ENCODE measurements around the gene IGF2R. TPM values are rescaled to one million over a fixed set of nuclear protein-coding genes. Genes with fewer than 3 reads are reported as not detected.

IGF2R gene
- total RNA-seq, 1 donor from 2014 or later = 105 TPM

DNA sequence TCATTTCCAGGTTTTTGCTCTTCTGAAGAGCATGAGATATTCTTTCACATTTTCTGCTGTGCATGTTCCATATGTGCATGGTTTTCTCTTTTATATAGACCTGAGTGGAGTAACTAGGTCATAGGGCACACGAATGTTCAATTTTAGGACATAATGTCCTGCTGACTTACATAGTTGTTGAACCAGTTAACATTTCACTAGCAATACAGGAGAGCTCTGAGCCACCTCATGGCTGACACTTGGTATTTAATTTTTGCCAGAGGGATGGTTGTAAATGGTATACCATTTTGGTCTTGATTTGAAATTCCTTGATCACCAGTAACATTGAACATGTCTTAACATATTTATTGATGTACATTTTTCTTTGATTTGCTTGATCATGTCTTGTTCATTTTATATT, 38.3 kb downstream of the IGF2R start:
- TF ChIP-seq, protein P1, sequence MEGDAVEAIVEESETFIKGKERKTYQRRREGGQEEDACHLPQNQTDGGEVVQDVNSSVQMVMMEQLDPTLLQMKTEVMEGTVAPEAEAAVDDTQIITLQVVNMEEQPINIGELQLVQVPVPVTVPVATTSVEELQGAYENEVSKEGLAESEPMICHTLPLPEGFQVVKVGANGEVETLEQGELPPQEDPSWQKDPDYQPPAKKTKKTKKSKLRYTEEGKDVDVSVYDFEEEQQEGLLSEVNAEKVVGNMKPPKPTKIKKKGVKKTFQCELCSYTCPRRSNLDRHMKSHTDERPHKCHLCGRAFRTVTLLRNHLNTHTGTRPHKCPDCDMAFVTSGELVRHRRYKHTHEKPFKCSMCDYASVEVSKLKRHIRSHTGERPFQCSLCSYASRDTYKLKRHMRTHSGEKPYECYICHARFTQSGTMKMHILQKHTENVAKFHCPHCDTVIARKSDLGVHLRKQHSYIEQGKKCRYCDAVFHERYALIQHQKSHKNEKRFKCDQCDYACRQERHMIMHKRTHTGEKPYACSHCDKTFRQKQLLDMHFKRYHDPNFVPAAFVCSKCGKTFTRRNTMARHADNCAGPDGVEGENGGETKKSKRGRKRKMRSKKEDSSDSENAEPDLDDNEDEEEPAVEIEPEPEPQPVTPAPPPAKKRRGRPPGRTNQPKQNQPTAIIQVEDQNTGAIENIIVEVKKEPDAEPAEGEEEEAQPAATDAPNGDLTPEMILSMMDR (IDR thresholded peaks at IDR 0.05; ENCODE audit: partially characterized antibody, unreplicated experiment) = no peak
- Mint-ChIP-seq H3K9me3 (ENCODE audit: unreplicated experiment) (peaks cover 7% of the 10 kb centered on the region), H3K4me3 (ENCODE audit: unreplicated experiment) (no peak overlapping the region), H3K36me3 (ENCODE audit: unreplicated experiment) (peaks cover 13% of the 10 kb centered on the region), H3K27me3 (ENCODE audit: unreplicated experiment) (peaks cover 8% of the 10 kb centered on the region), H3K4me1 (ENCODE audit: low read depth, unreplicated experiment) (no peaks in the 10 kb centered on the region), H3K27ac (ENCODE audit: unreplicated experiment) (no peak overlapping the region)
- no peak for DNase-seq

DNA sequence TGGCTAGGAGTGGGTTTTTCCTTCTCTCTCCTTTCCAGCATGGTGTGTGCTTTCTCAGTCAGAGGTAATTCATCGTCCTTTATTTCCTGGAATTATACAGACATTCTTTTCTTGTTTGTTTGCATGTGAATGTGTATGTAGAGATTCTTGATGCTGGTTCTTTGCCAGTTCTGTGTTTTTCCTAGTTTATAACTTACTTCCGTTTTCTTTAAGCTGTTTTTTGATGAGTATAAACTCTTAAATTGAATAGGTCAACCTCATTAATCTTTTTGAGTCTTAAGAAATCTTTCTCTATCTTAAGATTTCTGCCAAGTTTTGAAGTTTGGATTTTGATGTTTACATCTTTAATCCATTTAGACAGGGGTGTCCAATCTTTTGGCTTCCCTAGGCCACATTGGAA, 38.7 kb downstream of the IGF2R start:
- Mint-ChIP-seq H3K36me3 (ENCODE audit: unreplicated experiment) (peaks cover 14% of the 10 kb centered on the region), H3K27ac (ENCODE audit: unreplicated experiment) (no peak overlapping the region), H3K4me1 (ENCODE audit: low read depth, unreplicated experiment) (no peaks in the 10 kb centered on the region), H3K4me3 (ENCODE audit: unreplicated experiment) (no peak overlapping the region), H3K9me3 (ENCODE audit: unreplicated experiment) (peaks cover 7% of the 10 kb centered on the region), H3K27me3 (ENCODE audit: unreplicated experiment) (peaks cover 8% of the 10 kb centered on the region)
- DNase-seq = no peak
- TF ChIP-seq, protein P1 (IDR thresholded peaks at IDR 0.05; ENCODE audit: partially characterized antibody, unreplicated experiment) = no peak

DNA sequence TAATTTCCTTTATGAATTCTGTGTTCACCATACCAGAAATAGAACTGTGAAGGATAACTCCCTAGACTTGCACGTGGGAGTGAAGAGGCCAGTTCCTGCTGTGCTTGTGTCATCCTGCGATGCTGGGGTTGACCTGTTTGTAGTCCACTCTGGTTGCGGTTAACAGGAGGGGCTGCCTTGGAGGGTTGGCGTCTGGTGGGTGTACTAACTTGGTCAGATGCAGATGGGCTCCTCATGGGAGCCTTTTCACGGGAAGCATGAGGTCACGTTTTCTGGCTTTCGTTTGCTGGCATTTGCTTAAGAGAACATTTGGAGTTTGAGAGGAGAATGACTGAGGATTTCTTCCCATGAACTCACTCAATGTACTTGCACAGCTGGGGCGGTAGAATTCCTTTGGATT, 41.2 kb downstream of the IGF2R start:
- H3K27me3 Mint-ChIP-seq (ENCODE audit: unreplicated experiment) = peaks cover 2% of the 10 kb centered on the region
- H3K27ac Mint-ChIP-seq (ENCODE audit: unreplicated experiment) = no peak overlapping the region
- no peak overlapping the region for H3K4me3 Mint-ChIP-seq (ENCODE audit: unreplicated experiment)
- no peaks in the 10 kb centered on the region for H3K4me1 Mint-ChIP-seq (ENCODE audit: low read depth, unreplicated experiment)
- TF ChIP-seq, protein P1 (IDR thresholded peaks at IDR 0.05; ENCODE audit: partially characterized antibody, unreplicated experiment) = no peak
- DNase-seq = no peak
- peaks cover 6% of the 10 kb centered on the region for H3K36me3 Mint-ChIP-seq (ENCODE audit: unreplicated experiment)
- H3K9me3 Mint-ChIP-seq (ENCODE audit: unreplicated experiment) = peaks cover 3% of the 10 kb centered on the region

DNA sequence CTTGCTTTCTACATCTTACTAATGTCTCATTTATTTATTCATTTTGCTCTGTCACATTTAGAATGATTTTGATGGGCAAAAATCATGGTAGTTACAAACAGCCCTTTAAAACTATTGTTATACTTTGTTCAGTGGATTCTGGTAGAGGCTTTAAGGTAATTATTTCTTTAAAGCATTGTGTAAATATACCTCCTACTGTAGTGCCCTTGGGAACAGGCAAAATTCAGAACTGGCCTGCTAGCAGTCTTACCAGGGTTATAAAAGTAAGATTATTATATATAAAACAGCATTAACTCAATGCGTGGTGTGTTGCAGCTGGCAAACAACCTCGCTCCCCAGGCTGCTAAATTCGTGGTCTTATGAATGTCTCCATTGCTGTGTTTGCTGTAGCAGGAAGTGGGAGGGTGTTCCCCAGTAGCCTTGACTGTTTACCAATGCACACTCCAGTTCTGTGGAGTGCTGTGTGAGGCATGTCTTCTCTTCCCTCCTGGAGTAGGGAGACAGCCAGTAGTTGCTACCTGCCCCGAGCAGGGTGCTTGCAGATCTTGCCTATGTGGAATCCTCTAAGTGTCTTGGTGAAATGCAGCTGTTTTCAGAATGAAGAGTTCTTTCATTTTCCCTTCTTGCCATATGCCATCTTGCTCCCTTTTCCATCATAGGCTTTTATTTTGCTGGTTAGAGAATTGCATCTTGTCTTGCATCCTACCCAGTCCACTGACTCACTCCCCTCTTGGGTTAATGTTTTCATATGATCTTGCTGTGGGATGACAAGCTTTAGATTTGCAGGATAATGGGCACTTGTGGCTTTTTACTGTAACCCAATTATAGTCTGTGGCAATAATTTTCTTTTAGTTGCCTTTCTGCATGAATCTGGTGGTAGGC, 45.3 kb downstream of the IGF2R start:
- no peak for DNase-seq
- Mint-ChIP-seq H3K4me3 (ENCODE audit: unreplicated experiment) (no peak overlapping the region), H3K27ac (ENCODE audit: unreplicated experiment) (no peak overlapping the region), H3K27me3 (ENCODE audit: unreplicated experiment) (peaks cover 2% of the 10 kb centered on the region), H3K9me3 (ENCODE audit: unreplicated experiment) (no peaks in the 10 kb centered on the region), H3K36me3 (ENCODE audit: unreplicated experiment) (peaks cover 10% of the 10 kb centered on the region), H3K4me1 (ENCODE audit: low read depth, unreplicated experiment) (no peaks in the 10 kb centered on the region)
- TF ChIP-seq, protein P1 (IDR thresholded peaks at IDR 0.05; ENCODE audit: partially characterized antibody, unreplicated experiment) = no peak

DNA sequence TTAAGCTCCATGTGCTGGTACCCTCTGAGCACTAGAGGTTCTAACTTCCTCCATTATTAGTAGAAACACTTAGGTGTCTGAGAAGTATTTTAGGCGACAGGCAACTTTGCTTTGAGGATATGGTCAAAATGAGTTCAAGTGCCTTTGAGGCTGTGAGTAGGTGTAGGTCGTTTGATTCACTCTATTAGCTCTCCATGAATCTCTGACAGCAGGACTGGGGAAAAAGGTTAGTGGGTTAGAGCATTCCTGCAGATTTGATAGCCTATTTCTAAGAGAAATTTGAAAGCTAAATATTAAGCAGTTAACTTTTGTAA, 45.9 kb downstream of the IGF2R start:
- TF ChIP-seq, protein P1 (IDR thresholded peaks at IDR 0.05; ENCODE audit: partially characterized antibody, unreplicated experiment) = no peak
- no peak overlapping the region for H3K27ac Mint-ChIP-seq (ENCODE audit: unreplicated experiment)
- H3K27me3 Mint-ChIP-seq (ENCODE audit: unreplicated experiment) = peaks cover 2% of the 10 kb centered on the region
- no peaks in the 10 kb centered on the region for H3K4me1 Mint-ChIP-seq (ENCODE audit: low read depth, unreplicated experiment)
- H3K9me3 Mint-ChIP-seq (ENCODE audit: unreplicated experiment) = no peaks in the 10 kb centered on the region
- no peak overlapping the region for H3K4me3 Mint-ChIP-seq (ENCODE audit: unreplicated experiment)
- no peak for DNase-seq
- H3K36me3 Mint-ChIP-seq (ENCODE audit: unreplicated experiment) = peaks cover 10% of the 10 kb centered on the region
